IMR-90 (cell line): Measurements from ENCODE around the gene RTN4IP1. TPM values are rescaled to one million over a fixed set of nuclear protein-coding genes. Genes with fewer than 3 reads are reported as not detected.

Experiments used
- ATAC-seq: fragments of 200-7000 bp; cut with Tn5 transposase; 2 replicates; pipeline ENCODE4 v1.9.1; 2020; ENCODE audit warnings: low read depth, mild to moderate bottlenecking, moderate library complexity
- BruUV-seq: library from RNA; stranded (reverse); fragments of 400-500 nt; replicated peaks from 2 replicates; lab custom pipeline; 2021; lab: Mats Ljungman, UMichigan
- CTCF ChIA-PET: fragments of 300-600 bp; formaldehyde crosslinking; extraction: SDS; loops from one replicate; lab custom pipeline; 2021; ENCODE audit warnings: antibody characterized with exemption; lab: Yijun Ruan, JAX
- POLR2A ChIA-PET: fragments of 300-600 bp; sonication (Branson Sonifier 250); formaldehyde crosslinking; loops from one replicate; lab custom pipeline; 2022; ENCODE audit warnings: antibody characterized with exemption; ENCODE audit not compliant: unreplicated experiment; lab: Charles Lee
- DNase-seq: peaks from one replicate; pipeline ENCODE4 v3.0.0; 2013
- H2AFZ ChIP-seq: replicated peaks from 2 replicates; pipeline ENCODE3; 2013; ENCODE audit warnings: low read length, mild to moderate bottlenecking; ENCODE audit not compliant: poor library complexity
- H2AK5ac ChIP-seq: 2 replicates; pipeline ENCODE4 v1.6.1; 2013; ENCODE audit warnings: low read depth, low read length, inconsistent platforms
- H2AK9ac ChIP-seq: replicated peaks from 2 replicates; pipeline ENCODE3; 2013; ENCODE audit warnings: mild to moderate bottlenecking, low read depth, low read length, moderate library complexity; ENCODE audit not compliant: poor library complexity
- H2BK120ac ChIP-seq: 2 replicates; pipeline ENCODE4 v1.6.1; 2013; ENCODE audit warnings: low read depth, low read length, inconsistent platforms
- H2BK15ac ChIP-seq: 3 replicates; pipeline ENCODE4 v1.6.1; 2013; ENCODE audit warnings: low read depth, low read length, inconsistent platforms
- H2BK20ac ChIP-seq: 2 replicates; pipeline ENCODE4 v1.6.1; 2013; ENCODE audit warnings: low read depth, mild to moderate bottlenecking, inconsistent platforms, low read length, moderate library complexity
- H2BK5ac ChIP-seq: 2 replicates; pipeline ENCODE4 v1.6.1; 2013; ENCODE audit warnings: mild to moderate bottlenecking, low read depth, low read length, inconsistent platforms; ENCODE audit not compliant: poor library complexity, severe bottlenecking
- H3K14ac ChIP-seq: replicated peaks from 2 replicates; pipeline ENCODE4 v1.6.1; 2013; ENCODE audit warnings: low read depth, low read length, inconsistent platforms
- H3K18ac ChIP-seq: 2 replicates; pipeline ENCODE4 v1.6.1; 2013; ENCODE audit warnings: low read depth, low read length, control low read depth
- H3K23ac ChIP-seq: 2 replicates; pipeline ENCODE4 v1.6.1; 2013; ENCODE audit warnings: low read depth, low read length, inconsistent platforms
- H3K27ac ChIP-seq: 2 replicates; pipeline ENCODE4 v1.5.1; 2013; ENCODE audit warnings: mild to moderate bottlenecking, control low read depth, low read length; ENCODE audit not compliant: insufficient read depth
- H3K27me3 ChIP-seq: 2 replicates; pipeline ENCODE4 v1.6.1; 2013; ENCODE audit warnings: low read length; ENCODE audit not compliant: control insufficient read depth, insufficient read depth
- H3K36me3 ChIP-seq: 2 replicates; pipeline ENCODE4 v1.6.1; 2013; ENCODE audit warnings: low read length, mixed read lengths; ENCODE audit not compliant: control insufficient read depth, insufficient read depth
- H3K4ac ChIP-seq: 2 replicates; pipeline ENCODE4 v1.6.1; 2013; ENCODE audit warnings: low read depth, low read length, inconsistent platforms
- H3K4me1 ChIP-seq: 2 replicates; pipeline ENCODE4 v1.6.1; 2013; ENCODE audit warnings: low read length, mixed read lengths; ENCODE audit not compliant: control insufficient read depth, insufficient read depth
- H3K4me2 ChIP-seq: 2 replicates; pipeline ENCODE4 v1.6.1; 2013; ENCODE audit warnings: low read depth, mild to moderate bottlenecking, control low read depth, low read length, moderate library complexity
- H3K4me3 ChIP-seq: 2 replicates; pipeline ENCODE4 v1.5.1; 2013; ENCODE audit warnings: low read depth, mild to moderate bottlenecking, control low read depth, low read length, moderate library complexity; ENCODE audit not compliant: insufficient read depth
- H3K56ac ChIP-seq: 2 replicates; pipeline ENCODE4 v1.6.1; 2013; ENCODE audit warnings: low read length, inconsistent platforms; ENCODE audit not compliant: insufficient read depth; ENCODE audit errors: extremely low read depth
- H3K79me1 ChIP-seq, 2 experiments: 2 replicates each; pipeline ENCODE4 v1.6.1; 2013; ENCODE audit warnings: low read length in 2 of 2, inconsistent platforms in 1 of 2, low read depth in 1 of 2
- H3K9ac ChIP-seq: 2 replicates; pipeline ENCODE4 v1.6.1; 2013; ENCODE audit warnings: low read depth, low read length, control low read depth
- H3K9me1 ChIP-seq: 2 replicates; pipeline ENCODE4 v1.6.1; 2013; ENCODE audit warnings: low read length, inconsistent platforms; ENCODE audit not compliant: insufficient read depth
- H3K9me3 ChIP-seq: 2 replicates; pipeline ENCODE4 v1.6.1; 2013; ENCODE audit warnings: low read length; ENCODE audit not compliant: control insufficient read depth, insufficient read depth
- H4K20me1 ChIP-seq: 2 replicates; pipeline ENCODE4 v1.6.1; 2013; ENCODE audit warnings: low read length, inconsistent platforms; ENCODE audit not compliant: insufficient read depth
- H4K5ac ChIP-seq: 2 replicates; pipeline ENCODE4 v1.6.1; 2013; ENCODE audit warnings: mild to moderate bottlenecking, low read depth, low read length, control low read depth
- H4K8ac ChIP-seq, 2 experiments: 2 replicates each; pipeline ENCODE4 v1.6.1; 2013; ENCODE audit warnings: low read depth in 2 of 2, low read length in 2 of 2, control low read depth in 1 of 2, inconsistent platforms in 1 of 2
- H4K91ac ChIP-seq: 2 replicates; pipeline ENCODE4 v1.6.1; 2013; ENCODE audit warnings: low read depth, low read length, inconsistent platforms; ENCODE audit not compliant: insufficient read depth
- BHLHE40 ChIP-seq: fragments of 150-350 bp; IDR thresholded peaks from 2 replicates; pipeline ENCODE4 v1.6.1; 2016; ENCODE audit warnings: mild to moderate bottlenecking, low read depth, low read length
- CEBPB ChIP-seq: IDR thresholded peaks from 2 replicates; pipeline ENCODE4 v1.6.1; 2012; ENCODE audit warnings: low read depth, low read length, improper control_type of control experiment
- ELK1 ChIP-seq: fragments of 150-350 bp; IDR thresholded peaks from 2 replicates; pipeline ENCODE4 v1.6.1; 2016; ENCODE audit warnings: low read depth, mild to moderate bottlenecking, low read length, moderate library complexity, borderline replicate concordance
- FOS ChIP-seq: fragments of 150-350 bp; IDR thresholded peaks from 2 replicates; pipeline ENCODE4 v1.6.1; 2016; ENCODE audit warnings: low read depth, low read length
- MAFK ChIP-seq: IDR thresholded peaks from 2 replicates; pipeline ENCODE4 v1.6.1; 2012; ENCODE audit warnings: low read depth, low read length, improper control_type of control experiment
- MXI1 ChIP-seq: IDR thresholded peaks from 2 replicates; pipeline ENCODE4 v1.6.1; 2012; ENCODE audit warnings: low read depth, mild to moderate bottlenecking, low read length, moderate library complexity, borderline replicate concordance
- RAD21 ChIP-seq: IDR thresholded peaks from 2 replicates; pipeline ENCODE4 v1.6.1; 2012; ENCODE audit warnings: low read length, improper control_type of control experiment
- SMC3 ChIP-seq: fragments of 150-350 bp; IDR thresholded peaks from 2 replicates; pipeline ENCODE4 v1.6.1; 2016; ENCODE audit warnings: low read depth, mild to moderate bottlenecking, antibody characterized with exemption, low read length, moderate library complexity
- USF2 ChIP-seq: fragments of 150-350 bp; IDR thresholded peaks from 2 replicates; pipeline ENCODE4 v1.6.1; 2017; ENCODE audit warnings: mild to moderate bottlenecking, antibody characterized with exemption, low read length, low read depth
- WGBS, 2 experiments: methylation state at CpG; one replicate each; pipeline versions ENCODE4 v1.1.5 to v1.1.7; 2013; ENCODE audit warnings: missing lambda C conversion rate in 2 of 2; ENCODE audit not compliant: insufficient read length in 1 of 2; ENCODE audit errors: extremely low coverage in 2 of 2; 5-methylcytosine and 5-hydroxymethylcytosine counted together
- dilution Hi-C: fragments of 300-500 bp; cut with HindIII; formaldehyde crosslinking; loops from one replicate; pipeline ENCODE4 v1.14.3; 2018; ENCODE audit warnings: low sequenced_read_pairs; ENCODE audit not compliant: unreplicated experiment
- in situ Hi-C: fragments of 300-500 bp; cut with MboI; formaldehyde crosslinking; loops from 3 replicates; pipeline ENCODE4 v1.14.3; 2019; ENCODE audit warnings: low sequenced_read_pairs, inconsistent platforms, mixed read lengths
- intact Hi-C: fragments of 100-400 bp; cut with micrococcal nuclease; formaldehyde crosslinking; loops from 2 replicates; pipeline ENCODE4 v1.10.0; 2022
- polyA plus RNA-seq, 3 experiments: library from polyadenylated mRNA; depleted of rRNA; stranded (reverse); fragments of >200 nt; gene quantifications; 2 replicates each; pipeline ENCODE4 v1.2.3, GENCODE V29; 2012; ENCODE audit warnings: low replicate concordance in 1 of 3
- total RNA-seq: library from RNA; depleted of rRNA; stranded (reverse); fragments of >200 nt; gene quantifications from 2 replicates; pipeline ENCODE4 v1.2.3, GENCODE V29; 2012

RTN4IP1 gene
- total and polyA plus RNA-seq, 2 of the 4 experiments (the other 2 are of a cell fraction), result 5.7 to 9.9 TPM

- H3K27me3 ChIP-seq, result no peaks in the 10 kb centered on the region
- H3K9ac ChIP-seq, result no peak overlapping the region
- POLR2A ChIA-PET, result interaction anchor here (0.6 kb wide), 1 partner anchor 257 kb away, joined by 3 read pairs; no protein-coding TSS in a partner anchor
- H2AK9ac ChIP-seq, result no peak overlapping the region
- no peak overlapping the region for H3K4ac ChIP-seq
- H4K91ac ChIP-seq, result no peak overlapping the region
- no peak overlapping the region for H3K23ac ChIP-seq
- no peaks in the 10 kb centered on the region for H4K20me1 ChIP-seq
- H3K56ac ChIP-seq, result no peak overlapping the region
- no peak overlapping the region for H2AK5ac ChIP-seq
- ATAC-seq (no peak), DNase-seq (no peak)
- H2BK120ac ChIP-seq, result no peak overlapping the region
- no peak overlapping the region for H2BK15ac ChIP-seq
- no peak overlapping the region for H3K14ac ChIP-seq
- no peak overlapping the region for H2BK5ac ChIP-seq
- in situ Hi-C loops, result no loop called here
- no peak overlapping the region for H2BK20ac ChIP-seq
- no peak overlapping the region for H4K8ac ChIP-seq
- TF ChIP-seq RAD21 (no peak), SMC3 (no peak), FOS (no peak), MAFK (no peak), USF2 (no peak), ELK1 (no peak), BHLHE40 (no peak), CEBPB (no peak), MXI1 (no peak)
- H4K5ac ChIP-seq, result no peak overlapping the region
- H2AFZ ChIP-seq, result no peak overlapping the region
- H3K9me1 ChIP-seq, result no peaks in the 10 kb centered on the region
- no peaks in the 10 kb centered on the region for H3K4me1 ChIP-seq
- no peak overlapping the region for H3K18ac ChIP-seq
- BruUV-seq, result no TSS peak
- no peaks in the 10 kb centered on the region for H3K36me3 ChIP-seq
- no peak overlapping the region for H3K27ac ChIP-seq
- H3K9me3 ChIP-seq, result no peaks in the 10 kb centered on the region
- H3K79me1 ChIP-seq, result no peaks in the 10 kb centered on the region
- no CpG with 5 or more reads among the region's 9 CpGs for WGBS, 2 experiments
- intact Hi-C loops, result no loop called here
- no peak overlapping the region for H3K4me3 ChIP-seq
- CTCF ChIA-PET, result no interaction called here
- H3K4me2 ChIP-seq, result no peak overlapping the region
- dilution Hi-C loops, result no loop called here
Observed at GRCh38 chr6:106612671-106613416, 16.5 kb downstream of the RTN4IP1 start.
